ENCODE results near the gene INPP5E. TPM values are rescaled to one million over a fixed set of nuclear protein-coding genes. Genes with fewer than 3 reads are reported as not detected.
"Not testable (repeated sequence)": the region's sequence is repeated elsewhere in the genome, so short reads cannot be mapped to it uniquely, and the experiment has no call there.

INPP5E gene
- total RNA-seq, 1 experiment from 2014 or later, result 11.8 TPM

DNA sequence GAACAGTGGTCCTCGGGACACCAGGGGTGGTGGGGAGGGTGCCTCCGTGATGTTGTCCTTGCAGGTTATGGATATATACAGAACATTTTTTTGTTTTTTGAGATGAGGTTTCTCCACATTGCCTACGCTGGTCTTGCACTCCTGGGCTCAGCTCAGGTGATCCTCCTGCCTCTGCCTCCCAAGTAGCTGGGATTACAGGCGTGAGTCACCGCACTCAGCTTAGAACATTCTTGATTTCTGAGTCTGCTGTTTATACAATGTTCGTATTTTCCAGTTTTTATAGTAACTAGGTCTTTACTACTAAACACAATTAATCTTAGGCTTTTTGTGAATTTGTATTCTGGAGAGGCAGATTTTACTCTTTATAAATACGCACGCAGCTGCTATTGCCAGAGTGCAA is 23.2 kb downstream of the INPP5E start:
- DNase-seq (ENCODE audit: low spot score), result no peak
- in situ Hi-C loops (cut with HindIII; ENCODE audit: low sequenced_read_pairs), result no loop called here

DNA sequence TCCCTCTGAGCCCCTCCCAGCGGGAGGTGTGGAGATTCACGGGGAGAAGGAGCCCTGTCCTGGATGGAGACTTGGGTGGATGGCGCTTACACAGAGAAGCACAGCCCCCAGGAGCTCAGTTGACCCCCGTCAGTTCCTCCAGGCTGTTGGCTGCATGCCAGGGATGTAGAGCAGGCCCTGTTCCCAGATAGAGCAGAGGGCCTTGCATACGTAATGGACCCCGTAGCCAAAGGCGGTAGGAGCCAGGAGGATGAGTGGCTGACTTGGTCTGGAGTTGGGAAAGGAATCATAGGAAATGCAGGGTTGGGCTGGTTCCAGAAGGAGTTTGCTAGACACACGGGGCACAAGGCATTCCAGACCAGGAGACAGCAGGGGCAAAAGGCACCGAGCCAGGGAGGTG is 26.7 kb downstream of the INPP5E start:
- in situ Hi-C loops (cut with HindIII; ENCODE audit: low sequenced_read_pairs), result no loop called here
- DNase-seq (ENCODE audit: low spot score), result no peak

GRCh38 chr9:136411378-136411777 is 28.3 kb downstream of the INPP5E start:
- DNase-seq (ENCODE audit: low spot score), result no peak
- in situ Hi-C loops (cut with HindIII; ENCODE audit: low sequenced_read_pairs), result no loop called here

GRCh38 chr9:136410500-136411287 is 29.0 kb downstream of the INPP5E start, which contains the start of the genes ENTR1 and PMPCA:
Gene ENTR1, minus strand, starts transcription at chr9:136410614. Its CDS starts 217 bp downstream, at chr9:136410397.
Gene PMPCA, plus strand, starts transcription at chr9:136410658. Its CDS starts 11 bp downstream, at chr9:136410669.
- in situ Hi-C loops (cut with HindIII; ENCODE audit: low sequenced_read_pairs), result no loop called here
- DNase-seq (ENCODE audit: low spot score), result peak; percentile 87

DNA sequence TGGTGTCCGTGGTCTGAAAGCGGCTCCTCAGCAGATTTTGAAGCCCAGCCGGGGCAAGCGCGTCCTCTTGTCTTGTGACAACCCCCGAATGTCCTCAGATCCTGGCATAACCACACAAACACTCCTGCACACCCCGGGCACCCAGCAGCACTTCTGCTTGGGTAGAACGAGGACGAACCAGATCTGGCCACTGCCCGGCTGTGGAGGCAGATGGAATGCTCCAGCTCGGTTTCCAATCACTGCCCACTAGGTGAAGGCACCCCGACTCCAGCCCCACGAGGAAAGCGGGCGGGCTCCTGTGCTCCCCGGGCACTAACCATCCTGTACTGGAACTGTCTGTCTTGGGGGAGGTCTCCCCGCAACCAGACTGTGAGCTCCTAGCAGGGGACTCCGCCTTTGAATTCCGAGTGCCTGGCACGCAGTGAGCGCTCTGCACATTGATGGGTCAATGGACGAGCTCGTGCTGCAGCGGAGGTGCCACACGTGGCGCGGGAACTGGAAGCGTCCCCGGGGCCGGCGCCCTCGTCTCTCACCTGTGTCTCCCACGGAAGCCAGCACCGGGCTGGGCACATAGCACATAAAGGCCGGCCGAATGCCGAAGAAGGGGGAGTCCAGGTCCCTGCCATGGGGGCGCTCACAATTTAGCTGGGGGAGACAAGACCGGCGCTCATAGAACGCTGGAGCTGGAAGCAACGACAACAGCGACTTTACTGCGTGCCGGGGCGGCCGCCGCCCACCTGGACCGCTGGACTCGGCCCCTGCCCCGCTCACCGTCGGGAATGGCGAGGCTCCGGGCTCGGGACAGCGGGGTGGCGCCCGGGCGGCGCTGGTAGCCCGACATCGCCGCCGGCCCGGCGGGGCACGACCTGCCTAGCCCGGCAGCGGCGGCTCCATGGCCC is 29.8 kb downstream of the INPP5E start:
- peak; percentile 25 for DNase-seq (ENCODE audit: low spot score)

DNA sequence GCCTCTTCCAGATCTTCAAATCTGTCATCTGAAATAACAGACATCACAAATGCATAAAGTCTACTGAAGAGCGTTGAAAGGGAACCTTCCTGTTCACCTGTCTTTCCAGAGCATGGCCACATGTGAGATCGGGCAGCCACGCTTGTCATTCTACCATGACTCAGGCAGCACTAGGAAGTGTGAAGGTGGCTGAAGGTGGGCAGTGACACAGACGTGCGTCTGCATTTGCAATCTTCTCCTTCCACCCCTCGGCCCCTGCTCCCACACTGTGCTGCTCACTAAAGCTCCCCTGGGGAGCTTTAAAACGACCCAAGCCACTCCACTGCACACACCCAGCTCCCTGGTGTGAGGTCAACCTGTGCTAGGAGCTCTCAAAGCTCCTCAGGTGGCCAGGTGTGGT is 31.7 kb downstream of the INPP5E start:
- in situ Hi-C loops (cut with HindIII; ENCODE audit: low sequenced_read_pairs), result no loop called here
- no peak for DNase-seq (ENCODE audit: low spot score)

More for the DNA sequence above, 29.8 kb downstream of the INPP5E start:
- in situ Hi-C loops (cut with HindIII; ENCODE audit: low sequenced_read_pairs), result no loop called here

DNA sequence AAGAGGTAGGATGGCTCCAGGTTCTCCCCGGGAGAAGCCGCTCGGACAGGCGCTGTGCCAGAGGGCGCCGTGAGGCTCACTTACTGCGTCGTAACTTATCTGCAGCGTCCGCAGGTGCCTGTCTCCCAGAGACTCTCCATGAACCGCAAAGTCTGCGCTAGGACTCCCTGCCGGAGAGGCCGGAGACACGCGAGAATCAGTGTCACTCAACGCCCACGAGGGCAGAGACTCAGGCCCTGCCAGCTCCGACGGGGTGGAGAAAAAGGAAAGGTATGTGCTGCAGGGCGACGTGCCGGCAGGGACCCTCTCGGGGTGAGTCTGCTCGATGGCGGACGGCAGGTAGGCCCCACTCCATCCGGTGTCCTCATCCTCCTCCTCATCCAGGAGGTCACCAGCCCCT is 32.6 kb downstream of the INPP5E start:
- DNase-seq (ENCODE audit: low spot score); in situ Hi-C loops (cut with HindIII; ENCODE audit: low sequenced_read_pairs): not testable (repeated sequence)

DNA sequence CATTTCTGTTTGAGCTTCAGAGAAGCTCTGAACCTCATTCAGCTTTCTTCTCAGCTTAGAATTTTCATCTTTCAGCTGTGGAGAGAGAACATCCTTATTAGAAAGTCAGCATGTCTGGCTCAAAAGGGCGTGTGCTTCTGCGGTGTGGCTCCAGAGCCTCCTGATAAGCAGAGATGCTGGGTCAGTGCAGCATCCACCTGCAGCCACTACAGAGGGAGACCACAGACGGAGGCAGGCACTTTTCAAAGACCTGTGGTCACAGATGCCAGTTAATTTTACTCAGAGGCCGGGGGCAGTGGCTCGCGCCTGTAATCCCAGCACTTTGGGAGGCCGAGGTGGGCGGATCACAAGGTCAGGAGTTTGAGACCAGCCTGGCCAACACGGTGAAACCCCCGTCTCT is 33.7 kb downstream of the INPP5E start:
- DNase-seq (ENCODE audit: low spot score); in situ Hi-C loops (cut with HindIII; ENCODE audit: low sequenced_read_pairs): not testable (repeated sequence)

DNA sequence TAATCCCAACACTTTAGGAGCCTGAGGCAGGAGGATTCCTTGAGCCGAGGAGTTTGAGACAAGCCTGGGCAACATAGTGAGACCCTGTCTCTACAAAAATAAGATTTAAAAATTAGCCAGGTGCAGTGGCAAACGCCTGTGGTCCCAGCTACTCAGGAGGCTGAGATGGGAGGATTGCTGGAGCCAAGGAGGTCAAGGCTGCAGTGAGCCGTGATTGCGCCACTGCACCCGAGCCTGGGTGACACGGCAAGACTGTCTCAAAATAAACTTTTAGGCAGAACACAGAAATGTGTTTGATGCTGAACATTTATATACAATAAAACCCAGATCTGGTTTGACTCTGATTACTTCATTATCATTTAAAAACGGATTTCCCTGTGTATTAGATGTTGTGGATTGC is 34.2 kb downstream of the INPP5E start:
- DNase-seq (ENCODE audit: low spot score), result no peak
- in situ Hi-C loops (cut with HindIII; ENCODE audit: low sequenced_read_pairs), result no loop called here

DNA sequence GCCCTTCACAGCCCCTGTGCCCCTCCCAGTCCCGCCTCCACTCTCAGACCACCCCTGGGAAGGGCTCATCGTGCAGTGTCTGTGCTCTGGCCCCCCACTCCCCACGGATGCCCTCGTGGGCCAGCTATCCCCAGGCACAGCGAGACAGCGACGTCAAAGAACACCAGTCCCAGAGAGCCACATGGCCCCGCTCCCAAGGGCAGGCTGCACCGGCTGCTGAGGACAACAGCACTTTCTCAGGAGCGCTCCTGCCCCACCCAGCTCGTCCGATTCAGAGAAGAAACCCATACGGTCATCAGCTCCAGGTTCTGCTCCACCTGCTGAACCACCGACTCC is 34.9 kb downstream of the INPP5E start:
- in situ Hi-C loops (cut with HindIII; ENCODE audit: low sequenced_read_pairs), result no loop called here

DNA sequence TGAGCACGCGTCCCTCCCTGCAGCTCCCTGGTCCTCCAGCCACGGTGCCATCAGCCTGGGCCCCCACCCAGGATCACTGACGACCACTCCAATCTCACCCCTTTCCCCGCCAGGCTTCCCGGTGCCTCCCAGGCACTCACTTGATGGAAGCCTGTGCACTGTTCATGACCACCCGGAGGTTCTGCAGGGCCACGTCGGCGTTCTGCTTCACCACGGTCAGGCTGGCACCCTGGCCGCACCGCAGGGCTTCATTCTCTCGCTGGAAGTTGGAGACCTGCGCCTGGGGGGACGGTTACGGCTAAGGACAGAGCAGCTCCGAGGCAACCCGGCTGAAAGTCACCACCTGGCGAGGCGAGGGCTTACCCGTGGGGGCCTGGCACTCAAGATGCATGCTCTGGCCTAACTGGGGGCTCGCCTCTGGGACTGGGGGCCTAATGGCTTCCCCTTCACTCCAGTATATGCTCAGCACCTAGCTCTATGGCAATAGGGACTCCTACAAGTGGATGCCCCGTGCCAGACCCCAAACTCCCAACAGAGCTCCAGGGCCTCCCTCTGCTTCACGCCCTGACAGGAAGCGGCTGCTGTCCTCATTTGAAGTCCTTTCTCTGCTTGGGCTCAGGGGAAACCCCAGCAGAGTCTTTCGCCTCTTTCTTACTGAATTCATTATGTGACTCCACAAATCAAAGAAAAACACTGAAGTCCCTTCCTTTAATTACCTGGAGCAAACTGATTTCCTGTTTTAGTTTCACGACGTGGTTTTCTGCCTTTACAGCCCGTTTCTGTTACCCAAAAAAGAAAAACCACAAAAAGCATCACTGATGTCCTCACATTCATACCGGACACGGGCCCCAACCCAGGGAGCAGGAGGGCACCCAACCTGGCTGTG is 35.5 kb downstream of the INPP5E start:
- in situ Hi-C loops (cut with HindIII; ENCODE audit: low sequenced_read_pairs), result no loop called here
- DNase-seq (ENCODE audit: low spot score), result no peak

More for the DNA sequence above, 34.9 kb downstream of the INPP5E start:
- no peak for DNase-seq (ENCODE audit: low spot score)

DNA sequence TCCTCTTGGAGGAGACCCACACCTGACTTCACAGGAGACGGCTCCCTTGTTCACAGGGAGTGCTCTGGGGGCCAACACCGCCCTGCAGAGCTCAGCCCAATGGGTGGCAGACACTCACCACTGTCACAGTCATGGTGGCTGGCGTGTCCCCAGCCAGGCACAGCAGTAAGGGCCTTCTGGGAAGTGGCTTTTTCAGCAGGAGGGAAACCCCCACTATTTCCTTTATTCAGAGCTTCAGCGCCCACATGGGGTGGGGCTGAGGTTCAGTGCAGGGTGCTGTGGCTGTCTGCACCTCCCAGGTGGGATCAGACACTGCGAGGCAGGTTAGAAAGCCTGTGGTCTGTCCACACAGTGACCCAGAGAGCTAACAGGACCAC is 36.1 kb downstream of the INPP5E start:
- no peak for DNase-seq (ENCODE audit: low spot score)
- in situ Hi-C loops (cut with HindIII; ENCODE audit: low sequenced_read_pairs), result no loop called here

DNA sequence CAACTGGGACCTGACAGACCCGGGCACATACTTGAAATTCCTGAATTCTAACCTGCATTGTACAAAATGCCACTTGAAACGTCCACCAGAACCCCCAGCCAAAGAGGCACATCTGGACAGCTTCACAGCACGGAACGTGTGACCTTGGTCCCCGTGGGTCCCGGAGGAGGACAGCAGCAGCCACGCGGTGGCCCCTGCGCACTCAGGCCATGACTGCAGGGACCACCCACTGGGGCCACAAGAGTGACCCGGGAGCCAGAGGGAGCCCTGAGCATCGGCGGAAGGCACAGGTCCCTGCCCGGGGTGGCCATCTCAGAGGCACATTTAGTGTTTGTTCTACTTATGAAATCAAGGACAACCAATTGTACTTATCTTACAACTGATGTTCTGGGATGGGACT is 37.6 kb downstream of the INPP5E start:
- in situ Hi-C loops (cut with HindIII; ENCODE audit: low sequenced_read_pairs), result no loop called here
- DNase-seq (ENCODE audit: low spot score), result no peak

DNA sequence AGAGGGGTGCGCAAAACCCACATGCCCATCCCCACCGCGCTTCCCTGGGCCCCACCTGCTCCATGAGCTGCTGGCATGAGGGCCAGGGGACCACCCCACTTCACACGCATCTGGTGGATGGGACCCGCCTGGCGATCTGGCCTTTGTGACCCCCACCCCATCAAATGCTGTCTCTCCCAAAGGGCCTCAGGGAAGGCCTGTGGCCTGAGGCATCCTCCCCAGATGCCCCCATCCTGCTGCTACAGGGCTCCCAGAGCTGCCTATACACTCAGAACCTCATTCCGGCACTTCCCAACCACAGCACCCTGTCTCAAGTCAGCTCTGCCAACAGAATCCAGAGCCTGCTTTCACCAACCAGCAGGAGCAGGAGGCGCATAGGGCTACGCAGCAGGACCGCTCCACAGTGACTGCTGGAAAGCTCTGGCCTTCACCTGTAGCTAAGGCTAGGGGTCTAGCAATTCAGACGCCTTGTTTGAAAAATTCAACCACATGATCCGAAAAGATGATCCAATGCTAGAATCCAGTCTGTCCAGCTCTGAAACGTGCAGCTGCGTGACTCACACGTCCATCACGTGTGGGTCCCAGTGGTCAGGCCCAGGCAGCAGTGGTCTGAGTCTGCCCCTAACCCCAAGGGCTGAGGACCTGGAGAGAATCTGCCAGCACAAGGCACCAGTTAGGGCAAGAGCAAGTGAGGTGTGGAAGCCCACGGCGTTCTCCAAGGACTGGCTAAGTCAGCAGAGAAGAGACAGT is 38.3 kb downstream of the INPP5E start:
- in situ Hi-C loops (cut with HindIII; ENCODE audit: low sequenced_read_pairs), result no loop called here
- DNase-seq (ENCODE audit: low spot score), result no peak

DNA sequence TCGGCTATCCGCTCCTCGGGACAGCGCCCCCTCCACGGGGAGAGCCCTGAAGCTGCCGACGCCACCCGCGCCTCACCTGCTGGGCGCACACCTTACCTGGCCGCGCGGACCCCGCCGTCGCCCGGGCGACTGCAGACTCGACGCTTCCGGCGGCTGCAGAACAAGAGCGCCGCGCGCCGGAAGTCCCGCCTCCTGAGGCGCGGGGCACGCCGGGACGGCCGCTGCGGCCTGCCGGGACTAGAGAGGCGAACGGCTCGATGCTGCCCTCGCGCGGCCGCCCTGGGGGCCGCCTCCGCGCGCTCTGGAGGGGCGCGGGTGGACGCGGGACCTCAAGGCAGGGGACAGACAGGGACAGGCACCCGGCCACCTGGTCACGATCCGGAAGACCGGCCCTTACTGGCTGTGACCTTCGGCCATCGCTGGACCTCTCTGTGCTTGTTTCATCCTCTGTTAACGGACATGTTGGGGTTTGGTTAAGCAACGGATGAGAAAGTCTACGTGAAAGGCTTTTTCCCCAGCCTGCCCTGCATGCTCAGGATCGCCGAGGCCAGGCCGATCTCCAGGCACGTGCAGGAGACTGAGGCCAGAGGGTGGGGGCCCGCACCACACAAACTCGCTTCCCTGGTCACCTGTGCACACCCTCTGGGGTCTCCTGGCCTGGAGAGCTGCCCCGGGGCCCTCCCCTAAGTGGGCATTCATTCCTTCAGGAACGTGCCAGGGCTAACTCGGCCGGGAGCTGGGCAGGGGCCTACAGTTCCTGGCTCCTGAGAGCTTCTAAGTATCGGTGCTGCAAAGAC is 39.4 kb downstream of the INPP5E start, which contains the start of gene SNAPC4:
SNAPC4 (minus strand) TSS at position 133 of the 797 bp plus-strand sequence. CDS start 1,742 bp downstream, outside the sequence.
- in situ Hi-C loops (cut with HindIII; ENCODE audit: low sequenced_read_pairs), result no loop called here
- peak; percentile 81 for DNase-seq (ENCODE audit: low spot score)

- in situ Hi-C loops (cut with HindIII; ENCODE audit: low sequenced_read_pairs), result no loop called here
- DNase-seq (ENCODE audit: low spot score), result no peak
These were observed 40.2 kb downstream of the INPP5E start for GRCh38 chr9:136399176-136400037.

- no peak for DNase-seq (ENCODE audit: low spot score)
- in situ Hi-C loops (cut with HindIII; ENCODE audit: low sequenced_read_pairs), result no loop called here
These were observed 41.4 kb downstream of the INPP5E start for GRCh38 chr9:136398286-136398685.

Data from G401 (cell line).